HG03108 (cell line): ENCODE measurements around the gene HAUS2.
"Not testable (repeated sequence)": the region's sequence is repeated elsewhere in the genome, so short reads cannot be mapped to it uniquely, and the experiment has no call there.

Experiments used
- ATAC-seq: cut with Tn5 transposase; IDR thresholded peaks from one replicate; pipeline ENCODE4 v1.9.1; 2021; ENCODE audit warnings: moderate library complexity; ENCODE audit not compliant: unreplicated experiment

Gene HAUS2

GRCh38 chr15:42548249-42549031 lies at the start of gene HAUS2, which contains the start of gene LRRC57:
TSS of gene HAUS2 (plus strand) at chr15:42548838. CDS start at chr15:42548873, 35 bp downstream.
TSS of gene LRRC57 (minus strand) at chr15:42548793. CDS start at chr15:42548434, 359 bp downstream.
- peak; percentile 77 for ATAC-seq

- ATAC-seq: no peak
Observed at GRCh38 chr15:42499858-42500609, 48.6 kb upstream of the HAUS2 start.

- ATAC-seq: no peak
Observed at GRCh38 chr15:42502477-42502876, 46.2 kb upstream of the HAUS2 start.

- ATAC-seq: no peak
Observed at GRCh38 chr15:42503825-42504224, 44.8 kb upstream of the HAUS2 start.

GRCh38 chr15:42504631-42505030 lies 44.0 kb upstream of the HAUS2 start:
- peak; percentile 16 for ATAC-seq

- ATAC-seq: no peak
Observed at GRCh38 chr15:42507514-42507913, 41.1 kb upstream of the HAUS2 start.

GRCh38 chr15:42508263-42508690 lies 40.4 kb upstream of the HAUS2 start:
- no peak for ATAC-seq

- no peak for ATAC-seq
Observed at GRCh38 chr15:42510258-42511006, 38.2 kb upstream of the HAUS2 start.

GRCh38 chr15:42511007-42511391 lies 37.6 kb upstream of the HAUS2 start:
- ATAC-seq: no peak

- ATAC-seq: no peak
Observed at GRCh38 chr15:42523331-42523730, 25.3 kb upstream of the HAUS2 start.

GRCh38 chr15:42528970-42529369 lies 19.7 kb upstream of the HAUS2 start:
- ATAC-seq: no peak

GRCh38 chr15:42533246-42533645 lies 15.4 kb upstream of the HAUS2 start:
- ATAC-seq: no peak

- ATAC-seq: no peak
Observed at GRCh38 chr15:42544853-42545629, 3.6 kb upstream of the HAUS2 start.

- ATAC-seq: peak; percentile 6
Observed at GRCh38 chr15:42547918-42548248, 755 bp upstream of the HAUS2 start.

- ATAC-seq: peak; percentile 10
Observed at GRCh38 chr15:42549032-42549491, 424 bp downstream of the HAUS2 start.

GRCh38 chr15:42549741-42550392 lies 1.2 kb downstream of the HAUS2 start:
- no peak for ATAC-seq

- ATAC-seq: no peak
Observed at GRCh38 chr15:42553554-42553953, 4.9 kb downstream of the HAUS2 start.

- not testable (repeated sequence) for ATAC-seq
Observed at GRCh38 chr15:42556550-42557207, 8.0 kb downstream of the HAUS2 start.

- ATAC-seq: no peak
Observed at GRCh38 chr15:42558739-42559138, 10.1 kb downstream of the HAUS2 start.
